Lower leg skin (tissue), 3 donors: ENCODE data around the gene USP27X.

ENCODE experiments used
- CTCF ChIP-seq, 3 donors: fragments of 450-650 bp; IDR thresholded peaks; one replicate each; pipeline ENCODE4 v1.5.1; 2016; ENCODE audit warnings: antibody characterized with exemption in 3 of 3, mild to moderate bottlenecking in 3 of 3, moderate library complexity in 2 of 3
- POLR2A ChIP-seq, 2 donors: fragments of 450-650 bp; IDR thresholded peaks; one replicate each; pipeline ENCODE4 v1.6.1; 2016 to 2017; ENCODE audit warnings: antibody characterized with exemption in 2 of 2, mild to moderate bottlenecking in 1 of 2, moderate library complexity in 1 of 2

GRCh38 chrX:49840679-49841078, 38.6 kb upstream of the USP27X start:
- TF ChIP-seq CTCF (IDR thresholded peaks at IDR 0.05) (no peak), POLR2A (IDR thresholded peaks at IDR 0.05) (no peak)
